Sigmoid colon (tissue), 7 donors: ENCODE results near the gene TMEM127. TPM values are rescaled to one million over a fixed set of nuclear protein-coding genes. Genes with fewer than 3 reads are reported as not detected.

Experiments used
- DNase-seq: peaks from one replicate; pipeline ENCODE4 v3.0.0-alpha.2; 2019
- H3K27ac ChIP-seq, 4 donors: fragments of 200-600 bp; sonication (generic); one replicate each; pipeline ENCODE4 v1.5.1; 2016 to 2019; ENCODE audit warnings: mild to moderate bottlenecking in 1 of 4
- H3K27me3 ChIP-seq, 3 donors: fragments of 200-600 bp; sonication (generic); one replicate each; pipeline ENCODE4 v1.5.1; 2019; ENCODE audit warnings: mild to moderate bottlenecking in 1 of 3
- H3K36me3 ChIP-seq, 4 donors: fragments of 200-600 bp; sonication (generic); one replicate each; pipeline ENCODE4 v1.5.1; 2016 to 2019
- H3K4me1 ChIP-seq, 4 donors: fragments of 200-600 bp; sonication (generic); one replicate each; pipeline ENCODE4 v1.5.1; 2017 to 2019
- H3K4me3 ChIP-seq, 4 donors: fragments of 200-600 bp; sonication (generic); one replicate each; pipeline ENCODE4 v1.5.1; 2017 to 2019; ENCODE audit warnings: mild to moderate bottlenecking in 2 of 4, moderate library complexity in 1 of 4
- H3K9me3 ChIP-seq, 4 donors: fragments of 200-600 bp in 3 of 4; sonication (generic) in 3 of 4; one replicate each; pipeline versions ENCODE4 v1.5.1 to v1.6.1; 2013 to 2019
- CTCF ChIP-seq, 4 experiments: fragments of 450-650 bp in 3 of 4; fragments of 200-600 bp in 1 of 4; IDR thresholded peaks; one replicate each; pipeline ENCODE4 v1.5.1; 2016 to 2019; ENCODE audit warnings: antibody characterized with exemption in 4 of 4, mild to moderate bottlenecking in 3 of 4, moderate library complexity in 2 of 4
- EP300 ChIP-seq, 4 donors: sonication (generic); formaldehyde crosslinking; IDR thresholded peaks; one replicate each; pipeline ENCODE4 v1.6.1; 2017; ENCODE audit warnings: antibody characterized with exemption in 4 of 4
- POLR2A ChIP-seq, 2 donors: fragments of 450-650 bp; IDR thresholded peaks; one replicate each; pipeline ENCODE4 v1.6.1; 2016; ENCODE audit warnings: antibody characterized with exemption in 2 of 2, mild to moderate bottlenecking in 2 of 2, moderate library complexity in 2 of 2
- POLR2AphosphoS5 ChIP-seq, 4 donors: sonication (generic); formaldehyde crosslinking; IDR thresholded peaks; one replicate each; pipeline ENCODE4 v1.6.1; 2017; ENCODE audit warnings: antibody characterized with exemption in 4 of 4
- WGBS, 2 donors: extraction: QIAGEN DNeasy Blood & Tissue Kit; methylation state at CpG; one replicate each; pipeline ENCODE4 v1.1.7; 2013; 5-methylcytosine and 5-hydroxymethylcytosine counted together
- intact Hi-C: fragments of 100-400 bp; cut with DNase I; formaldehyde crosslinking; loops from one replicate; pipeline ENCODE4 v1.15.1; 2023
- polyA plus RNA-seq, 3 donors: library from polyadenylated mRNA; stranded (reverse); fragments of 200-250 nt; gene quantifications; one replicate each; pipeline ENCODE4 v1.2.3, GENCODE V29; 2013
- total RNA-seq, 4 donors: library from RNA; depleted of rRNA; stranded (reverse); fragments of >200 nt; gene quantifications; one replicate each; pipeline ENCODE4 v1.1.0, GENCODE V29; 2016
- donor health status: healthy with polysubstance abuse.
- donor health status: Bipolar disorder and iron deficiency.
- donor health status: healthy.

The TMEM127 gene
- total and polyA plus RNA-seq, 7 donors = 10.8 to 40.1 (median 27.4) TPM

- no peak for TF ChIP-seq EP300 (IDR thresholded peaks at IDR 0.05)
- TF ChIP-seq POLR2A (IDR thresholded peaks at IDR 0.05) = no peak
- TF ChIP-seq POLR2AphosphoS5 (IDR thresholded peaks at IDR 0.05) = no peak
- no peak for TF ChIP-seq CTCF (IDR thresholded peaks at IDR 0.05)
- DNase-seq = no peak
- Histone ChIP-seq H3K4me3 (no peak overlapping the region), H3K27ac (no peak overlapping the region), H3K36me3 (peaks cover 29 to 98% (median 63%) of the 10 kb centered on the region in 4 donors), H3K4me1 (no peaks in the 10 kb centered on the region), H3K27me3 (no peaks in the 10 kb centered on the region), H3K9me3 (no peaks in the 10 kb centered on the region)
- intact Hi-C loops = no loop called here
- 64 to 84% methylated on average over 3 of the region's 3 CpGs for WGBS, 2 donors
Observed at GRCh38 chr2:96273763-96274162, 8.0 kb upstream of the TMEM127 start.

GRCh38 chr2:96271995-96272394 lies 6.2 kb upstream of the TMEM127 start:
- WGBS, 2 donors = 91 to 93% methylated on average over 3 of the region's 3 CpGs
- Histone ChIP-seq H3K27me3 (no peaks in the 10 kb centered on the region), H3K4me3 (no peak overlapping the region), H3K9me3 (no peaks in the 10 kb centered on the region), H3K27ac (no peak overlapping the region), H3K4me1 (peaks cover 0 to 7% (median 6%) of the 10 kb centered on the region in 4 donors), H3K36me3 (peaks cover 12 to 95% (median 57%) of the 10 kb centered on the region in 4 donors)
- intact Hi-C loops = no loop called here
- no peak for TF ChIP-seq POLR2AphosphoS5 (IDR thresholded peaks at IDR 0.05)
- no peak for DNase-seq

- Histone ChIP-seq H3K27ac (peak overlapping the region in 1 of 4 donors; percentile 92), H3K27me3 (no peaks in the 10 kb centered on the region), H3K9me3 (no peaks in the 10 kb centered on the region), H3K36me3 (peaks cover 0 to 57% (median 35%) of the 10 kb centered on the region in 4 donors), H3K4me1 (peaks cover 0 to 38% (median 36%) of the 10 kb centered on the region in 4 donors), H3K4me3 (peak overlapping the region in 2 of 4 donors; percentile 80 to 89)
- DNase-seq = no peak
- intact Hi-C loops = loop anchor here (2.0 to 10.0 kb wide), 5 partner anchors 37 to 1103 kb away; partner anchors contain the start of genes NCAPH, SNRNP200, STARD7 and ZNF2
- WGBS, 2 donors = 58 to 74% methylated on average over 12 of the region's 12 CpGs
- TF ChIP-seq POLR2A (IDR thresholded peaks at IDR 0.05) (no peak), POLR2AphosphoS5 (IDR thresholded peaks at IDR 0.05) (no peak), CTCF (IDR thresholded peaks at IDR 0.05) (no peak), EP300 (IDR thresholded peaks at IDR 0.05) (no peak)
Observed at GRCh38 chr2:96267159-96267971, 1.6 kb upstream of the TMEM127 start.

GRCh38 chr2:96265349-96265839 lies 403 bp downstream of the TMEM127 start:
- no peaks in the 10 kb centered on the region for H3K9me3 ChIP-seq
- no peaks in the 10 kb centered on the region for H3K27me3 ChIP-seq
- peaks cover 0 to 48% (median 21%) of the 10 kb centered on the region in 4 donors for H3K36me3 ChIP-seq
- peak overlapping the region; percentile 80 to 95 (median 90) for H3K4me3 ChIP-seq
- TF ChIP-seq POLR2AphosphoS5 (IDR thresholded peaks at IDR 0.05) (no peak), POLR2A (IDR thresholded peaks at IDR 0.05) (no peak), CTCF (IDR thresholded peaks at IDR 0.05) (no peak), EP300 (IDR thresholded peaks at IDR 0.05) (no peak)
- WGBS, 2 donors = 1% methylated on average over 49 of the region's 49 CpGs
- peak overlapping the region; percentile 88 to 96 (median 92) for H3K27ac ChIP-seq
- intact Hi-C loops = loop anchor here (5.0 to 10.0 kb wide), 3 partner anchors 72 to 1101 kb away; partner anchors contain the start of genes NCAPH and ZNF2
- peaks cover 0 to 54% (median 52%) of the 10 kb centered on the region in 4 donors for H3K4me1 ChIP-seq
- peak; percentile 83 for DNase-seq
